Measurements from ENCODE around the gene CALY.

Gene CALY

GRCh38 chr10:133365461-133366129, 28.9 kb upstream of the CALY start:
- TF ChIP-seq EGR1 (IDR thresholded peaks at IDR 0.05) (no peak), CEBPB (IDR thresholded peaks at IDR 0.05) (no peak), YY1 (IDR thresholded peaks at IDR 0.05; ENCODE audit: low read depth) (no peak), TEAD4 (IDR thresholded peaks at IDR 0.05) (no peak), USF1 (IDR thresholded peaks at IDR 0.05) (no peak), TCF12 (IDR thresholded peaks at IDR 0.05; ENCODE audit: low read depth) (no peak), RAD21 (IDR thresholded peaks at IDR 0.05; ENCODE audit: low read depth) (no peak), CREB1 (IDR thresholded peaks at IDR 0.05; ENCODE audit: low read depth) (no peak), ZBTB7A (IDR thresholded peaks at IDR 0.05; ENCODE audit: low read depth) (no peak), FOXM1 (IDR thresholded peaks at IDR 0.05; ENCODE audit: borderline replicate concordance, low read depth) (no peak), TAF1 (IDR thresholded peaks at IDR 0.05; ENCODE audit: low read depth) (no peak), MAX (IDR thresholded peaks at IDR 0.05) (no peak), EP300 (IDR thresholded peaks at IDR 0.05; ENCODE audit: borderline replicate concordance) (no peak), NFIC (IDR thresholded peaks at IDR 0.05) (no peak), REST (IDR thresholded peaks at IDR 0.05; ENCODE audit: low read depth) (no peak)

- TF ChIP-seq YY1 (IDR thresholded peaks at IDR 0.05; ENCODE audit: low read depth) (no peak), TAF1 (IDR thresholded peaks at IDR 0.05; ENCODE audit: low read depth) (no peak), ZBTB7A (IDR thresholded peaks at IDR 0.05; ENCODE audit: low read depth) (no peak), NFIC (IDR thresholded peaks at IDR 0.05) (no peak), MAX (IDR thresholded peaks at IDR 0.05) (no peak), CEBPB (IDR thresholded peaks at IDR 0.05) (no peak), CREB1 (IDR thresholded peaks at IDR 0.05; ENCODE audit: low read depth) (no peak), RAD21 (IDR thresholded peaks at IDR 0.05; ENCODE audit: low read depth) (no peak), TEAD4 (IDR thresholded peaks at IDR 0.05) (no peak), FOXM1 (IDR thresholded peaks at IDR 0.05; ENCODE audit: borderline replicate concordance, low read depth) (no peak), TCF12 (IDR thresholded peaks at IDR 0.05; ENCODE audit: low read depth) (no peak), USF1 (IDR thresholded peaks at IDR 0.05) (no peak), EGR1 (IDR thresholded peaks at IDR 0.05) (no peak), EP300 (IDR thresholded peaks at IDR 0.05; ENCODE audit: borderline replicate concordance) (no peak), REST (IDR thresholded peaks at IDR 0.05; ENCODE audit: low read depth) (no peak)
Observed at GRCh38 chr10:133364645-133365431, 28.1 kb upstream of the CALY start.

GRCh38 chr10:133362846-133363245, 26.1 kb upstream of the CALY start:
- TF ChIP-seq EGR1 (IDR thresholded peaks at IDR 0.05) (no peak), RAD21 (IDR thresholded peaks at IDR 0.05; ENCODE audit: low read depth) (no peak), EP300 (IDR thresholded peaks at IDR 0.05; ENCODE audit: borderline replicate concordance) (no peak), FOXM1 (IDR thresholded peaks at IDR 0.05; ENCODE audit: borderline replicate concordance, low read depth) (no peak), ZBTB7A (IDR thresholded peaks at IDR 0.05; ENCODE audit: low read depth) (no peak), CREB1 (IDR thresholded peaks at IDR 0.05; ENCODE audit: low read depth) (no peak), MAX (IDR thresholded peaks at IDR 0.05) (no peak), USF1 (IDR thresholded peaks at IDR 0.05) (no peak), TAF1 (IDR thresholded peaks at IDR 0.05; ENCODE audit: low read depth) (no peak), TEAD4 (IDR thresholded peaks at IDR 0.05) (no peak), REST (IDR thresholded peaks at IDR 0.05; ENCODE audit: low read depth) (no peak)
